GM21515 (cell line): ENCODE results near the gene ARHGEF7.

Experiments used
- ATAC-seq: cut with Tn5 transposase; IDR thresholded peaks from one replicate; pipeline ENCODE4 v1.9.1; 2021; ENCODE audit not compliant: unreplicated experiment

ARHGEF7 gene

GRCh38 chr13:111287201-111287600, 172.1 kb downstream of the ARHGEF7 start:
- no peak for ATAC-seq

GRCh38 chr13:111288276-111288675, 173.2 kb downstream of the ARHGEF7 start:
- ATAC-seq = no peak

GRCh38 chr13:111289251-111289650, 174.1 kb downstream of the ARHGEF7 start:
- ATAC-seq = no peak

GRCh38 chr13:111291908-111292307, 176.8 kb downstream of the ARHGEF7 start:
- ATAC-seq = no peak

GRCh38 chr13:111292710-111293485, 177.8 kb downstream of the ARHGEF7 start:
- no peak for ATAC-seq

- no peak for ATAC-seq
Observed at GRCh38 chr13:111295886-111296285, 180.8 kb downstream of the ARHGEF7 start.

- ATAC-seq = no peak
Observed at GRCh38 chr13:111296417-111296816, 181.3 kb downstream of the ARHGEF7 start.

- ATAC-seq = no peak
Observed at GRCh38 chr13:111298214-111298975, 183.3 kb downstream of the ARHGEF7 start.

GRCh38 chr13:111302045-111302726, 187.1 kb downstream of the ARHGEF7 start:
- ATAC-seq = no peak

- no peak for ATAC-seq
Observed at GRCh38 chr13:111303559-111303958, 188.4 kb downstream of the ARHGEF7 start.

GRCh38 chr13:111304041-111304544, 189.0 kb downstream of the ARHGEF7 start:
- peak; percentile 90 for ATAC-seq

GRCh38 chr13:111304603-111305289, 189.6 kb downstream of the ARHGEF7 start:
- no peak for ATAC-seq

GRCh38 chr13:111312944-111313590, 198.0 kb downstream of the ARHGEF7 start:
- no peak for ATAC-seq

GRCh38 chr13:111313911-111314425, 198.9 kb downstream of the ARHGEF7 start:
- ATAC-seq = no peak

GRCh38 chr13:111314852-111315251, 199.7 kb downstream of the ARHGEF7 start:
- ATAC-seq = no peak

GRCh38 chr13:111315347-111315995, 200.4 kb downstream of the ARHGEF7 start:
- ATAC-seq = no peak

GRCh38 chr13:111316161-111316730, 201.1 kb downstream of the ARHGEF7 start:
- ATAC-seq = no peak

GRCh38 chr13:111317042-111317550, 202.0 kb downstream of the ARHGEF7 start:
- ATAC-seq = no peak
